HCT116 (cell line): ENCODE measurements around the gene JADE1. TPM values are rescaled to one million over a fixed set of nuclear protein-coding genes. Genes with fewer than 3 reads are reported as not detected.

Experiments used
- ATAC-seq: fragments of 200-7000 bp; cut with Tn5 transposase; 2 replicates; pipeline ENCODE4 v1.9.1; 2020; ENCODE audit warnings: mild to moderate bottlenecking, moderate library complexity
- BruUV-seq: library from RNA; stranded (reverse); fragments of 400-500 nt; replicated peaks from 2 replicates; lab custom pipeline; 2021; lab: Mats Ljungman, UMichigan
- CTCF ChIA-PET: fragments of 300-600 bp; sonication (Branson Sonifier 250); formaldehyde crosslinking; loops from one replicate; lab custom pipeline; 2021; ENCODE audit warnings: antibody characterized with exemption; lab: Charles Lee
- POLR2A ChIA-PET: fragments of 300-600, 350-600 bp; sonication (Branson Sonifier 250); formaldehyde crosslinking; loops from one replicate; lab custom pipeline; 2021; ENCODE audit warnings: antibody characterized with exemption; lab: Charles Lee
- RAD21 ChIA-PET, 2 experiments: fragments of 300-600 bp; sonication (Branson Sonifier 250); formaldehyde crosslinking; loops; one replicate each; lab custom pipeline; 2023; ENCODE audit warnings: low total read pairs in 2 of 2; ENCODE audit not compliant: uncharacterized antibody in 2 of 2, unreplicated experiment in 2 of 2, low non-redundant PET in 1 of 2; lab: Charles Lee
- DNase-seq: peaks from one replicate; pipeline ENCODE4 v3.0.0-alpha.2; 2010; ENCODE audit warnings: low read depth, low spot score
- H2AFZ ChIP-seq: fragments of 200-600 bp; shearing (Covaris generic), sonication (generic); 2 replicates; pipeline ENCODE4 v1.6.1; 2017; ENCODE audit warnings: low read depth, mixed run types, mixed read lengths, antibody characterized with exemption, low read length; ENCODE audit not compliant: poor library complexity, severe bottlenecking
- H3K27ac ChIP-seq: 2 replicates; pipeline ENCODE4 v1.5.1; 2012; ENCODE audit warnings: low read depth, low read length
- H3K27me3 ChIP-seq: fragments of 200-600 bp; sonication (generic); 2 replicates; pipeline ENCODE4 v1.6.1; 2016; ENCODE audit warnings: mixed run types, low read length, mixed read lengths; ENCODE audit not compliant: insufficient read depth
- H3K36me3 ChIP-seq, 2 experiments: fragments of 200-500 bp in 1 of 2; fragments of 200-600 bp in 1 of 2; sonication (Bioruptor generic) in 1 of 2; sonication (generic) in 1 of 2; 2 replicates each; pipeline versions ENCODE4 v1.5.1 to v1.6.1; 2014 to 2016; ENCODE audit warnings: low read length in 2 of 2, inconsistent platforms in 1 of 2, mixed read lengths in 1 of 2, mixed run types in 1 of 2; ENCODE audit not compliant: insufficient read depth in 2 of 2, control insufficient read depth in 1 of 2
- H3K4me1 ChIP-seq, 2 experiments: fragments of 200-600 bp in 1 of 2; sonication (generic) in 1 of 2; 2 replicates each; pipeline versions ENCODE4 v1.5.1 to v1.6.1; 2012 to 2017; ENCODE audit warnings: low read length in 2 of 2, inconsistent platforms in 1 of 2, mild to moderate bottlenecking in 1 of 2, mixed read lengths in 1 of 2, mixed run types in 1 of 2, moderate library complexity in 1 of 2; ENCODE audit not compliant: insufficient read depth in 2 of 2, control insufficient read depth in 1 of 2
- H3K4me2 ChIP-seq: fragments of 200-600 bp; sonication (generic); 2 replicates; pipeline ENCODE4 v1.6.1; 2017; ENCODE audit warnings: mixed run types, low read length, mixed read lengths
- H3K4me3 ChIP-seq, 2 experiments: fragments of 200-600 bp in 1 of 2; sonication (generic) in 1 of 2; replicated peaks in 1 of 2; 2 replicates each; pipeline ENCODE4 v1.5.1; 2011 to 2016; ENCODE audit warnings: low read length in 2 of 2, control low read depth in 1 of 2, low read depth in 1 of 2, mild to moderate bottlenecking in 1 of 2, mixed read lengths in 1 of 2, mixed run types in 1 of 2
- H3K79me2 ChIP-seq: fragments of 200-600 bp; sonication (generic); 2 replicates; pipeline ENCODE4 v1.6.1; 2017; ENCODE audit warnings: mild to moderate bottlenecking, mixed run types, low read length, moderate library complexity, mixed read lengths; ENCODE audit not compliant: insufficient read depth
- H3K9ac ChIP-seq: fragments of 200-600 bp; sonication (generic); 2 replicates; pipeline ENCODE4 v1.6.1; 2016; ENCODE audit warnings: low read length, mixed read lengths
- H3K9me2 ChIP-seq: fragments of 200-600 bp; sonication (generic), shearing (Covaris generic); 2 replicates; pipeline ENCODE4 v1.6.1; 2017; ENCODE audit warnings: mixed run types, mild to moderate bottlenecking, moderate library complexity; ENCODE audit not compliant: insufficient read depth
- H3K9me3 ChIP-seq, 2 experiments: fragments of 200-500 bp in 1 of 2; fragments of 200-600 bp in 1 of 2; sonication (Bioruptor generic) in 1 of 2; sonication (generic) in 1 of 2; 2 replicates each; pipeline ENCODE4 v1.6.1; 2014 to 2017; ENCODE audit warnings: low read length in 2 of 2, mixed read lengths in 2 of 2, inconsistent platforms in 1 of 2, low read depth in 1 of 2, mild to moderate bottlenecking in 1 of 2, mixed run types in 1 of 2, moderate library complexity in 1 of 2; ENCODE audit not compliant: control insufficient read depth in 1 of 2, insufficient read depth in 1 of 2
- H4K20me1 ChIP-seq: fragments of 200-600 bp; sonication (generic), shearing (Covaris generic); 2 replicates; pipeline ENCODE4 v1.6.1; 2017; ENCODE audit warnings: mixed run types, mild to moderate bottlenecking, moderate library complexity; ENCODE audit not compliant: insufficient read depth
- CBX3 ChIP-seq: IDR thresholded peaks from 2 replicates; pipeline ENCODE4 v1.6.1; 2012; ENCODE audit warnings: low read depth
- CEBPB ChIP-seq: IDR thresholded peaks from 2 replicates; pipeline ENCODE4 v1.6.1; 2012; ENCODE audit warnings: low read depth
- CTCF ChIP-seq, 3 experiments: fragments of 200-600 bp in 1 of 3; sonication (generic) in 1 of 3; IDR thresholded peaks in 2 of 3; conservative IDR thresholded peaks in 1 of 3; 2 replicates each; pipeline ENCODE4 v1.5.1; 2012 to 2017; ENCODE audit warnings: low read depth in 2 of 3, low read length in 2 of 3, antibody characterized with exemption in 1 of 3, borderline replicate concordance in 1 of 3, control low read depth in 1 of 3, mild to moderate bottlenecking in 1 of 3, mixed read lengths in 1 of 3, mixed run types in 1 of 3, moderate library complexity in 1 of 3; ENCODE audit not compliant: insufficient read depth in 1 of 3
- EGR1 ChIP-seq: IDR thresholded peaks from 2 replicates; pipeline ENCODE4 v1.6.1; 2012; ENCODE audit warnings: low read depth
- ELF1 ChIP-seq: IDR thresholded peaks from 2 replicates; pipeline ENCODE4 v1.6.1; 2012; ENCODE audit warnings: low read depth, borderline replicate concordance
- EZH2phosphoT487 ChIP-seq: fragments of 200-600 bp; IDR thresholded peaks from 2 replicates; pipeline ENCODE4 v1.6.1; 2018; ENCODE audit warnings: antibody characterized with exemption, borderline replicate concordance
- JUND ChIP-seq: IDR thresholded peaks from 2 replicates; pipeline ENCODE4 v1.6.1; 2012
- POLR2A ChIP-seq: IDR thresholded peaks from 2 replicates; pipeline ENCODE4 v1.7.0; 2011; ENCODE audit warnings: borderline replicate concordance; ENCODE audit not compliant: insufficient read depth, insufficient read length; ENCODE audit errors: extremely low read depth
- POLR2AphosphoS5 ChIP-seq: IDR thresholded peaks from 2 replicates; pipeline ENCODE4 v1.6.1; 2011; ENCODE audit warnings: mild to moderate bottlenecking, low read depth, low read length, moderate library complexity
- REST ChIP-seq: IDR thresholded peaks from 2 replicates; pipeline ENCODE4 v1.6.1; 2012; ENCODE audit warnings: low read depth
- SIN3A ChIP-seq: IDR thresholded peaks from 2 replicates; pipeline ENCODE4 v1.6.1; 2012; ENCODE audit warnings: low read depth
- SRF ChIP-seq: IDR thresholded peaks from 2 replicates; pipeline ENCODE4 v1.6.1; 2012; ENCODE audit warnings: low read depth
- TCF7L2 ChIP-seq: IDR thresholded peaks from 2 replicates; pipeline ENCODE4 v1.7.0; 2011; ENCODE audit warnings: borderline replicate concordance, inconsistent platforms; ENCODE audit not compliant: insufficient read depth, insufficient read length; ENCODE audit errors: extremely low read depth
- YY1 ChIP-seq: IDR thresholded peaks from 2 replicates; pipeline ENCODE4 v1.6.1; 2011; ENCODE audit warnings: low read length, low read depth, moderate library complexity, mild to moderate bottlenecking; ENCODE audit not compliant: insufficient replicate concordance; ENCODE audit errors: extremely low read depth
- intact Hi-C: fragments of 100-400 bp; cut with micrococcal nuclease; formaldehyde crosslinking; loops from 2 replicates; pipeline ENCODE4 v1.10.0; 2022
- total RNA-seq: library from RNA; stranded (reverse); gene quantifications from one replicate; pipeline ENCODE4 v1.2.1, GENCODE V29; 2021; ENCODE audit not compliant: unreplicated experiment
- TF ChIP-seq, protein P1 (sequence below): IDR thresholded peaks from 2 replicates; pipeline ENCODE4 v1.6.1; 2011; ENCODE audit warnings: mild to moderate bottlenecking, low read length, moderate library complexity; ENCODE audit not compliant: insufficient replicate concordance; ENCODE audit errors: extremely low read depth
- TF ChIP-seq, protein P2 (sequence below): IDR thresholded peaks from 2 replicates; pipeline ENCODE4 v1.6.1; 2012
- TF ChIP-seq, protein P3 (sequence below): IDR thresholded peaks from 2 replicates; pipeline ENCODE4 v1.6.1; 2012

JADE1 gene
- total RNA-seq, 1 experiment from 2014 or later: 26.5 TPM

- RAD21 ChIA-PET: no interaction called here
- DNase-seq (no peak), ATAC-seq (no peak)
- BruUV-seq: no TSS peak
- no peak overlapping the region for H3K4me2 ChIP-seq
- POLR2A ChIA-PET: no interaction called here
- H3K4me3 ChIP-seq: no peak overlapping the region
- H4K20me1 ChIP-seq: no peaks in the 10 kb centered on the region
- no peaks in the 10 kb centered on the region for H3K9me3 ChIP-seq
- no peak overlapping the region for H2AFZ ChIP-seq
- no peaks in the 10 kb centered on the region for H3K9me2 ChIP-seq
- peaks cover 0 to 7% of the 10 kb centered on the region in 2 experiments; a peak in 1 of 4 replicates for H3K36me3 ChIP-seq
- no peak overlapping the region for H3K9ac ChIP-seq
- no peaks in the 10 kb centered on the region for H3K27me3 ChIP-seq
- CTCF ChIA-PET: no interaction called here
- no peaks in the 10 kb centered on the region for H3K4me1 ChIP-seq
- intact Hi-C loops: no loop called here
- no peaks in the 10 kb centered on the region for H3K79me2 ChIP-seq
- TF ChIP-seq EGR1: no peak
- TF ChIP-seq, protein P1, sequence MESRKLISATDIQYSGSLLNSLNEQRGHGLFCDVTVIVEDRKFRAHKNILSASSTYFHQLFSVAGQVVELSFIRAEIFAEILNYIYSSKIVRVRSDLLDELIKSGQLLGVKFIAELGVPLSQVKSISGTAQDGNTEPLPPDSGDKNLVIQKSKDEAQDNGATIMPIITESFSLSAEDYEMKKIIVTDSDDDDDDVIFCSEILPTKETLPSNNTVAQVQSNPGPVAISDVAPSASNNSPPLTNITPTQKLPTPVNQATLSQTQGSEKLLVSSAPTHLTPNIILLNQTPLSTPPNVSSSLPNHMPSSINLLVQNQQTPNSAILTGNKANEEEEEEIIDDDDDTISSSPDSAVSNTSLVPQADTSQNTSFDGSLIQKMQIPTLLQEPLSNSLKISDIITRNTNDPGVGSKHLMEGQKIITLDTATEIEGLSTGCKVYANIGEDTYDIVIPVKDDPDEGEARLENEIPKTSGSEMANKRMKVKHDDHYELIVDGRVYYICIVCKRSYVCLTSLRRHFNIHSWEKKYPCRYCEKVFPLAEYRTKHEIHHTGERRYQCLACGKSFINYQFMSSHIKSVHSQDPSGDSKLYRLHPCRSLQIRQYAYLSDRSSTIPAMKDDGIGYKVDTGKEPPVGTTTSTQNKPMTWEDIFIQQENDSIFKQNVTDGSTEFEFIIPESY: no peak
- TF ChIP-seq JUND: no peak
- no peak for TF ChIP-seq CEBPB
- TF ChIP-seq YY1: no peak
- no peak for TF ChIP-seq POLR2AphosphoS5
- no peak for TF ChIP-seq POLR2A
- TF ChIP-seq REST: no peak
- no peak for TF ChIP-seq TCF7L2
- TF ChIP-seq SRF: no peak
- TF ChIP-seq, protein P2, sequence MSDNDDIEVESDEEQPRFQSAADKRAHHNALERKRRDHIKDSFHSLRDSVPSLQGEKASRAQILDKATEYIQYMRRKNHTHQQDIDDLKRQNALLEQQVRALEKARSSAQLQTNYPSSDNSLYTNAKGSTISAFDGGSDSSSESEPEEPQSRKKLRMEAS: no peak
- TF ChIP-seq ELF1: no peak
- TF ChIP-seq, protein P3, sequence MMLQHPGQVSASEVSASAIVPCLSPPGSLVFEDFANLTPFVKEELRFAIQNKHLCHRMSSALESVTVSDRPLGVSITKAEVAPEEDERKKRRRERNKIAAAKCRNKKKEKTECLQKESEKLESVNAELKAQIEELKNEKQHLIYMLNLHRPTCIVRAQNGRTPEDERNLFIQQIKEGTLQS: no peak
- TF ChIP-seq CTCF (IDR thresholded peaks at IDR 0.05 in 2 of 3, conservative IDR thresholded peaks at IDR 0.05 in 1 of 3; ENCODE audit: borderline replicate concordance in 1 of 3, insufficient read depth in 1 of 3, low read depth in 2 of 3, low read length in 2 of 3): no peak
- TF ChIP-seq EZH2phosphoT487: no peak
- no peak for TF ChIP-seq CBX3
- no peak for TF ChIP-seq SIN3A
- no peak overlapping the region for H3K27ac ChIP-seq
Measured at GRCh38 chr4:128876200-128876599, 66.7 kb downstream of the JADE1 start.
